HepG2 (cell line): ENCODE data around the gene VPS37B. TPM values are rescaled to one million over a fixed set of nuclear protein-coding genes. Genes with fewer than 3 reads are reported as not detected.
A peak's percentile ranks its signal among the peaks of the same experiment; 100 is the strongest.

Source experiments
- BORCS8-MEF2B ChIP-seq: sonication (generic); formaldehyde crosslinking; IDR thresholded peaks from 2 replicates; pipeline ENCODE4 v1.8.0; 2022; ENCODE audit warnings: mild to moderate bottlenecking, missing genetic modification reagents
- LCORL ChIP-seq, 2 experiments: fragments of 450-650 bp in 1 of 2; sonication (generic) in 1 of 2; formaldehyde crosslinking in 1 of 2; IDR thresholded peaks; 2 replicates each; pipeline versions ENCODE4 v1.5.0 to v1.6.1; 2017 to 2020; ENCODE audit warnings: antibody characterized with exemption in 1 of 2, missing genetic modification reagents in 1 of 2
- MTA1 ChIP-seq: sonication (generic); formaldehyde crosslinking; IDR thresholded peaks from 2 replicates; pipeline ENCODE4 v1.4.0; 2020; ENCODE audit warnings: missing genetic modification reagents, mild to moderate bottlenecking, borderline replicate concordance
- SUZ12 ChIP-seq: fragments of 150-350 bp; IDR thresholded peaks from 2 replicates; pipeline ENCODE4 v1.6.1; 2014; ENCODE audit warnings: low read depth, low read length
- ZNF354B ChIP-seq: sonication (generic); formaldehyde crosslinking; IDR thresholded peaks from 2 replicates; pipeline ENCODE4 v1.8.0; 2022; ENCODE audit warnings: mild to moderate bottlenecking, missing genetic modification reagents
- ZNF607 ChIP-seq: sonication (generic); formaldehyde crosslinking; IDR thresholded peaks from 2 replicates; pipeline ENCODE4 v1.5.1; 2020; ENCODE audit warnings: missing genetic modification reagents, mild to moderate bottlenecking, borderline replicate concordance
- polyA plus RNA-seq, 8 experiments: library from polyadenylated mRNA; depleted of rRNA in 3 of 8; stranded (reverse) in 7 of 8; unstranded in 1 of 8; fragments of >200 nt; fragmentation: Illumina TruSeq in 4 of 8; extraction: Trizol in 4 of 8; gene quantifications; 2 replicates each; pipeline versions ENCODE4 v1.2.1 to v1.2.3, GENCODE V29; 2011 to 2016; ENCODE audit warnings: low read depth in 4 of 8, missing spikeins in 1 of 8, mixed read lengths in 1 of 8; ENCODE audit not compliant: insufficient read depth in 1 of 8
- total RNA-seq, 5 experiments: library from RNA; depleted of rRNA; stranded (reverse); fragments of >200 nt; fragmentation: Illumina TruSeq; extraction: Trizol; gene quantifications; 2 replicates each; pipeline ENCODE4 v1.2.3, GENCODE V29; 2016; ENCODE audit warnings: low read depth in 1 of 5
- TF ChIP-seq, protein P1 (sequence below): sonication (generic); formaldehyde crosslinking; IDR thresholded peaks from 2 replicates; pipeline ENCODE4 v1.5.0; 2020; ENCODE audit warnings: mild to moderate bottlenecking, missing genetic modification reagents, borderline replicate concordance
- TF ChIP-seq, protein P2 (sequence below): IDR thresholded peaks from 2 replicates; pipeline ENCODE4 v1.6.1; 2012; ENCODE audit warnings: low read depth, low read length, improper control_type of control experiment
- TF ChIP-seq, protein P3 (sequence below): sonication (generic); formaldehyde crosslinking; IDR thresholded peaks from 2 replicates; pipeline ENCODE4 v1.8.1; 2023; ENCODE audit warnings: mild to moderate bottlenecking, moderate library complexity, missing genetic modification reagents
- TF ChIP-seq, protein P4 (sequence below): sonication (generic); formaldehyde crosslinking; IDR thresholded peaks from 2 replicates; pipeline ENCODE4 v1.5.1; 2020; ENCODE audit warnings: missing genetic modification reagents, mild to moderate bottlenecking, borderline replicate concordance
- TF ChIP-seq, protein P5 (sequence below): sonication (generic); formaldehyde crosslinking; IDR thresholded peaks from 2 replicates; pipeline ENCODE4 v1.4.0; 2020; ENCODE audit warnings: low read depth, missing genetic modification reagents
- TF ChIP-seq, protein P6 (sequence below): sonication (generic); formaldehyde crosslinking; IDR thresholded peaks from 2 replicates; pipeline ENCODE4 v1.4.0; 2020; ENCODE audit warnings: missing genetic modification reagents

The VPS37B gene
- total and polyA plus RNA-seq, 2 of the 13 experiments (the other 11 are each of a cell fraction or from before 2014, with no cell fraction given) = 4.6 to 5.3 TPM

DNA sequence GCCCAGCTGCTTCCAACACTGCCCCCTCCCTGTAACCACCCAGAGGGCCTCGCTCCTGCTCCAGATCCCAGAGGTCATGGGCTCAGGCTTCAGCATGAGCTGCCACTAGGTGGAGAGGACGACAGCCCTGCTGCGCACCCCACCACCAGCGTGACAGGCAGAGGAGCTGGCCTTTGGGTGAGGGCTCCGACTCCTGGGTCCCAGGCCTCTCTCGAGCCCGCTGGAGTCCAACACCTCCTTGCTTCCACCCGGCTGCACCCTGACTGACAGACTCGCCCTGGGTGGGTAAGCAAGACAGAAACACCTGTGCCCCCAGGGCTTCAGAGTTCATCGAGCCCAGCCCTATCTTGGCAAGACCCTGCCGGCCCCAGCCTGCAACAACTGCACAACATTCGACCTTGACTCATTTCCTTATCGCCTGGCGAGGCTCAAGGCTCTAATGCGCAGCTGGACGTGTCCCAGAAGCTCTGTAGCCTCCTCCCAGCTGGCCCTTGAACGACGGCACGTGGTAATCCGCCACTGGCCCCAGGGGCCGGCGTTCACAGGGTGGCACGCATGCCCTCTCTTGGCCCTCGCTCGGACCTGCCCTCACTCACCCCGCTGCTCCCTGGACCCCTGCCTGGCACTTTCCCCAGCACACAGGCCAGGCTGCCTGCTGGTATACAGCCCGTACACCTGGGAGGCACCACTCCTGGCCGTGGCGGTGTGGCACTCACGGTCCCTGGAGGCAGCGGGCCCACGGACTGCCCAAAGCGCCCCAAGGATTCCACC lies 28.0 kb downstream of the VPS37B start (continued):
- TF ChIP-seq, protein P1, sequence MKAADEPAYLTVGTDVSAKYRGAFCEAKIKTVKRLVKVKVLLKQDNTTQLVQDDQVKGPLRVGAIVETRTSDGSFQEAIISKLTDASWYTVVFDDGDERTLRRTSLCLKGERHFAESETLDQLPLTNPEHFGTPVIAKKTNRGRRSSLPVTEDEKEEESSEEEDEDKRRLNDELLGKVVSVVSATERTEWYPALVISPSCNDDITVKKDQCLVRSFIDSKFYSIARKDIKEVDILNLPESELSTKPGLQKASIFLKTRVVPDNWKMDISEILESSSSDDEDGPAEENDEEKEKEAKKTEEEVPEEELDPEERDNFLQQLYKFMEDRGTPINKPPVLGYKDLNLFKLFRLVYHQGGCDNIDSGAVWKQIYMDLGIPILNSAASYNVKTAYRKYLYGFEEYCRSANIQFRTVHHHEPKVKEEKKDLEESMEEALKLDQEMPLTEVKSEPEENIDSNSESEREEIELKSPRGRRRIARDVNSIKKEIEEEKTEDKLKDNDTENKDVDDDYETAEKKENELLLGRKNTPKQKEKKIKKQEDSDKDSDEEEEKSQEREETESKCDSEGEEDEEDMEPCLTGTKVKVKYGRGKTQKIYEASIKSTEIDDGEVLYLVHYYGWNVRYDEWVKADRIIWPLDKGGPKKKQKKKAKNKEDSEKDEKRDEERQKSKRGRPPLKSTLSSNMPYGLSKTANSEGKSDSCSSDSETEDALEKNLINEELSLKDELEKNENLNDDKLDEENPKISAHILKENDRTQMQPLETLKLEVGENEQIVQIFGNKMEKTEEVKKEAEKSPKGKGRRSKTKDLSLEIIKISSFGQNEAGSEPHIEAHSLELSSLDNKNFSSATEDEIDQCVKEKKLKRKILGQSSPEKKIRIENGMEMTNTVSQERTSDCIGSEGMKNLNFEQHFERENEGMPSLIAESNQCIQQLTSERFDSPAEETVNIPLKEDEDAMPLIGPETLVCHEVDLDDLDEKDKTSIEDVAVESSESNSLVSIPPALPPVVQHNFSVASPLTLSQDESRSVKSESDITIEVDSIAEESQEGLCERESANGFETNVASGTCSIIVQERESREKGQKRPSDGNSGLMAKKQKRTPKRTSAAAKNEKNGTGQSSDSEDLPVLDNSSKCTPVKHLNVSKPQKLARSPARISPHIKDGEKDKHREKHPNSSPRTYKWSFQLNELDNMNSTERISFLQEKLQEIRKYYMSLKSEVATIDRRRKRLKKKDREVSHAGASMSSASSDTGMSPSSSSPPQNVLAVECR (CRISPR knock-in tag) = no peak
- TF ChIP-seq, protein P2, sequence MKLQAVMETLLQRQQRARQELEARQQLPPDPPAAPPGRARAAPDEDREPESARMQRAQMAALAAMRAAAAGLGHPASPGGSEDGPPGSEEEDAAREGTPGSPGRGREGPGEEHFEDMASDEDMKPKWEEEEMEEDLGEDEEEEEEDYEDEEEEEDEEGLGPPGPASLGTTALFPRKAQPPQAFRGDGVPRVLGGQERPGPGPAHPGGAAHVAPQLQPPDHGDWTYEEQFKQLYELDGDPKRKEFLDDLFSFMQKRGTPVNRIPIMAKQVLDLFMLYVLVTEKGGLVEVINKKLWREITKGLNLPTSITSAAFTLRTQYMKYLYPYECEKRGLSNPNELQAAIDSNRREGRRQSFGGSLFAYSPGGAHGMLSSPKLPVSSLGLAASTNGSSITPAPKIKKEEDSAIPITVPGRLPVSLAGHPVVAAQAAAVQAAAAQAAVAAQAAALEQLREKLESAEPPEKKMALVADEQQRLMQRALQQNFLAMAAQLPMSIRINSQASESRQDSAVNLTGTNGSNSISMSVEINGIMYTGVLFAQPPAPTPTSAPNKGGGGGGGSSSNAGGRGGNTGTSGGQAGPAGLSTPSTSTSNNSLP = no peak
- TF ChIP-seq ZNF354B (CRISPR knock-in tag) (no peak), BORCS8-MEF2B (no peak), ZNF607 (CRISPR knock-in tag) (no peak), SUZ12 (no peak), MTA1 (0 out of 2 replicates have a peak, but pooled peaks have one; percentile 15), LCORL (IDR thresholded peaks at IDR 0.05) (no peak), LCORL (CRISPR knock-in tag; IDR thresholded peaks at IDR 0.05) (no peak)
- TF ChIP-seq, protein P3, sequence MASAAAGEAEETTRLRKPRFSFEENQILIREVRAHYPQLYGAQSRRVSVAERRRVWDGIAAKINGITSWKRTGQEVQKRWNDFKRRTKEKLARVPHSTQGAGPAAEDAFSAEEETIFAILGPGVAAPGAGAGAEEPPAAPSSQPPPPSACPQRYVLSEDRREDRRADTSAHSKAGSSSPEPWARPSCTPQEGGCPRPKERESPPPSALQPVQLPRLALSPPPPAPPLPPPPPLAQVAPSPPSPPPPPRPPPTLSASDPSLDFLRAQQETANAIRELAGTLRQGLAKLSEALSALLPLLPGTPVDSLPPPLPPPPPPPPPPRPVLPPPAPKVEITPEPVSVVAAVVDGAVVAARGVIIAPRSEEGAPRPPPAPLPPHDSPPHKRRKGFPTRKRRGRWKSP (CRISPR knock-in tag) = no peak
- TF ChIP-seq, protein P4, sequence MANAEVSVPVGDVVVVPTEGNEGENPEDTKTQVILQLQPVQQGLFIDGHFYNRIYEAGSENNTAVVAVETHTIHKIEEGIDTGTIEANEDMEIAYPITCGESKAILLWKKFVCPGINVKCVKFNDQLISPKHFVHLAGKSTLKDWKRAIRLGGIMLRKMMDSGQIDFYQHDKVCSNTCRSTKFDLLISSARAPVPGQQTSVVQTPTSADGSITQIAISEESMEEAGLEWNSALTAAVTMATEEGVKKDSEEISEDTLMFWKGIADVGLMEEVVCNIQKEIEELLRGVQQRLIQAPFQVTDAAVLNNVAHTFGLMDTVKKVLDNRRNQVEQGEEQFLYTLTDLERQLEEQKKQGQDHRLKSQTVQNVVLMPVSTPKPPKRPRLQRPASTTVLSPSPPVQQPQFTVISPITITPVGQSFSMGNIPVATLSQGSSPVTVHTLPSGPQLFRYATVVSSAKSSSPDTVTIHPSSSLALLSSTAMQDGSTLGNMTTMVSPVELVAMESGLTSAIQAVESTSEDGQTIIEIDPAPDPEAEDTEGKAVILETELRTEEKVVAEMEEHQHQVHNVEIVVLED (CRISPR knock-in tag) = no peak
- TF ChIP-seq, protein P5, sequence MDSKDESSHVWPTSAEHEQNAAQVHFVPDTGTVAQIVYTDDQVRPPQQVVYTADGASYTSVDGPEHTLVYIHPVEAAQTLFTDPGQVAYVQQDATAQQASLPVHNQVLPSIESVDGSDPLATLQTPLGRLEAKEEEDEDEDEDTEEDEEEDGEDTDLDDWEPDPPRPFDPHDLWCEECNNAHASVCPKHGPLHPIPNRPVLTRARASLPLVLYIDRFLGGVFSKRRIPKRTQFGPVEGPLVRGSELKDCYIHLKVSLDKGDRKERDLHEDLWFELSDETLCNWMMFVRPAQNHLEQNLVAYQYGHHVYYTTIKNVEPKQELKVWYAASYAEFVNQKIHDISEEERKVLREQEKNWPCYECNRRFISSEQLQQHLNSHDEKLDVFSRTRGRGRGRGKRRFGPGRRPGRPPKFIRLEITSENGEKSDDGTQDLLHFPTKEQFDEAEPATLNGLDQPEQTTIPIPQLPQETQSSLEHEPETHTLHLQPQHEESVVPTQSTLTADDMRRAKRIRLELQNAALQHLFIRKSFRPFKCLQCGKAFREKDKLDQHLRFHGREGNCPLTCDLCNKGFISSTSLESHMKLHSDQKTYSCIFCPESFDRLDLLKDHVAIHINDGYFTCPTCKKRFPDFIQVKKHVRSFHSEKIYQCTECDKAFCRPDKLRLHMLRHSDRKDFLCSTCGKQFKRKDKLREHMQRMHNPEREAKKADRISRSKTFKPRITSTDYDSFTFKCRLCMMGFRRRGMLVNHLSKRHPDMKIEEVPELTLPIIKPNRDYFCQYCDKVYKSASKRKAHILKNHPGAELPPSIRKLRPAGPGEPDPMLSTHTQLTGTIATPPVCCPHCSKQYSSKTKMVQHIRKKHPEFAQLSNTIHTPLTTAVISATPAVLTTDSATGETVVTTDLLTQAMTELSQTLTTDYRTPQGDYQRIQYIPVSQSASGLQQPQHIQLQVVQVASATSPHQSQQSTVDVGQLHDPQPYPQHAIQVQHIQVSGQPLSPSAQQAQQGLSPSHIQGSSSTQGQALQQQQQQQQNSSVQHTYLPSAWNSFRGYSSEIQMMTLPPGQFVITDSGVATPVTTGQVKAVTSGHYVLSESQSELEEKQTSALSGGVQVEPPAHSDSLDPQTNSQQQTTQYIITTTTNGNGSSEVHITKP (CRISPR knock-in tag) = no peak
- TF ChIP-seq, protein P6, sequence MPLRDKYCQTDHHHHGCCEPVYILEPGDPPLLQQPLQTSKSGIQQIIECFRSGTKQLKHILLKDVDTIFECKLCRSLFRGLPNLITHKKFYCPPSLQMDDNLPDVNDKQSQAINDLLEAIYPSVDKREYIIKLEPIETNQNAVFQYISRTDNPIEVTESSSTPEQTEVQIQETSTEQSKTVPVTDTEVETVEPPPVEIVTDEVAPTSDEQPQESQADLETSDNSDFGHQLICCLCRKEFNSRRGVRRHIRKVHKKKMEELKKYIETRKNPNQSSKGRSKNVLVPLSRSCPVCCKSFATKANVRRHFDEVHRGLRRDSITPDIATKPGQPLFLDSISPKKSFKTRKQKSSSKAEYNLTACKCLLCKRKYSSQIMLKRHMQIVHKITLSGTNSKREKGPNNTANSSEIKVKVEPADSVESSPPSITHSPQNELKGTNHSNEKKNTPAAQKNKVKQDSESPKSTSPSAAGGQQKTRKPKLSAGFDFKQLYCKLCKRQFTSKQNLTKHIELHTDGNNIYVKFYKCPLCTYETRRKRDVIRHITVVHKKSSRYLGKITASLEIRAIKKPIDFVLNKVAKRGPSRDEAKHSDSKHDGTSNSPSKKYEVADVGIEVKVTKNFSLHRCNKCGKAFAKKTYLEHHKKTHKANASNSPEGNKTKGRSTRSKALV (CRISPR knock-in tag) = no peak
